ENCODE measurements around the gene PDXP.

The PDXP gene

DNA sequence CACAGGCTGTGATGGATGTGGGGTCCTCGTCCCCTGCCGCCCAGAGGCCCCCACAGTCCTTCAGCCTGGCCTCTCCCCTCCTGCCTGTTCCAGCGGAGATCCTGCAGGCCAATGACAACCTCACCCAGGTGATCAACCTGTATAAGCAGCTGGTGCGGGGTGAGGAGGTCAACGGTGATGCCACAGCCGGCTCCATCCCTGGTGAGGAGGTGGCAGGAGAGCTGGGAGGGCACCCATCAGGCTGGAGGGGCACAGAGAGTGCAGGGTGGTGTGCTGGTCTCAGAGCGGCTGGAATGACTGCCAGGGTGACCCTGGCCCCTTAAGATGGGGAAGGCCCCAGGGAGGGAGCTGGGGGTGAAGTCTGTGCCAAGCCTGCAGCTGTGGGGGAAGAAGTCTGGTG is 33.6 kb upstream of the PDXP start:
- no peak overlapping the region for H3K27ac ChIP-seq
- TF ChIP-seq CTCF (IDR thresholded peaks at IDR 0.05) (no peak), ZFX (IDR thresholded peaks at IDR 0.05; ENCODE audit: borderline replicate concordance) (no peak)

DNA sequence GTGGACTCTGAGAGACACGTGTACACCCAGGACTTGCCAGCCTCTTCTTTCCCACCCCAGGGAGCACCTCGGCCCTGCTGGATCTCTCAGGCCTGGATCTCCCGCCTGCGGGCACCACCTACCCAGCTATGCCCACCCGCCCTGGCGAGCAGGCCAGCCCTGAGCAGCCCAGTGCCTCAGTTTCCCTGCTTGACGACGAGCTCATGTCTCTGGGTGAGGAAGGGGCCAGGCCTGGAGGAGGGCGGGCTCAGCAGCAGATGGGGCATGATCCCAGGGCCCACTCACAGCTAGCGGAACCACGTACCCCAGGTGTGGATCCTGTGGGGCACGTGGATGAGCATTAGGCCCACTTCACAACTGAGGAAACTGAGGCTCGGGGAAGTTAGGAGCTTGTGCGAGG is 32.8 kb upstream of the PDXP start:
- H3K27ac ChIP-seq, result no peak overlapping the region
- TF ChIP-seq ZFX (IDR thresholded peaks at IDR 0.05; ENCODE audit: borderline replicate concordance) (no peak), CTCF (IDR thresholded peaks at IDR 0.05) (no peak)

GRCh38 chr22:37626144-37626543 is 32.4 kb upstream of the PDXP start:
- H3K27ac ChIP-seq, result no peak overlapping the region
- TF ChIP-seq CTCF (IDR thresholded peaks at IDR 0.05), result no peak
- TF ChIP-seq ZFX (IDR thresholded peaks at IDR 0.05; ENCODE audit: borderline replicate concordance), result no peak

GRCh38 chr22:37626556-37627075 is 31.9 kb upstream of the PDXP start:
- TF ChIP-seq ZFX (IDR thresholded peaks at IDR 0.05; ENCODE audit: borderline replicate concordance) (no peak), CTCF (IDR thresholded peaks at IDR 0.05) (no peak)
- H3K27ac ChIP-seq, result no peak overlapping the region

DNA sequence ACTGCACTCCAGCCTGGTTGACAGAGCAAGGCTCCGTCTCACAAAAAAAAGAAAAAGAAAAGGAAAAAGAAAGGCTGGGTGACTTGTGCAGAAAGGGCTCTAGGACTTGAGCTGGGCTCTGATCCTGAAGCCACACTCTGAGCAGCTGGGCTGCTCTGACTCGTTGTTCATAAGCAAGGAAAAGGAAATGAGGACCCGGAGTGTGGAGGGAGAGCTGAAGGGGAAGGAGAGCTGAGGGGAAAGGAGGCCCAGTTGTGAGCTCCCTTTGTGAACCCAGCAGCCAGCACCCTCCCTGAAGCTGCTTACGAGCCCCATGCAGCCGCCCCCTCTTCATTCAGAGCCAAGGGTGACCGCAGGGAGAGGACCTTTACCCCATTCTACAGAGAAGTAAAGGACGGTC is 31.4 kb upstream of the PDXP start:
- no peak overlapping the region for H3K27ac ChIP-seq
- no peak for TF ChIP-seq ZFX (IDR thresholded peaks at IDR 0.05; ENCODE audit: borderline replicate concordance)
- TF ChIP-seq CTCF (IDR thresholded peaks at IDR 0.05), result no peak

- H3K27ac ChIP-seq, result no peak overlapping the region
- TF ChIP-seq CTCF (IDR thresholded peaks at IDR 0.05) (no peak), ZFX (IDR thresholded peaks at IDR 0.05; ENCODE audit: borderline replicate concordance) (no peak)
These were observed 31.0 kb upstream of the PDXP start for GRCh38 chr22:37627545-37627944.

GRCh38 chr22:37628830-37629229 is 29.7 kb upstream of the PDXP start:
- H3K27ac ChIP-seq, result no peak overlapping the region

More at GRCh38 chr22:37628830-37629229, 29.7 kb upstream of the PDXP start:
- TF ChIP-seq ZFX (IDR thresholded peaks at IDR 0.05; ENCODE audit: borderline replicate concordance), result no peak
- no peak for TF ChIP-seq CTCF (IDR thresholded peaks at IDR 0.05)
